ENCODE measurements around the gene EIF3CL.
"Not testable (repeated sequence)": the region's sequence is repeated elsewhere in the genome, so short reads cannot be mapped to it uniquely, and the experiment has no call there.

DNA sequence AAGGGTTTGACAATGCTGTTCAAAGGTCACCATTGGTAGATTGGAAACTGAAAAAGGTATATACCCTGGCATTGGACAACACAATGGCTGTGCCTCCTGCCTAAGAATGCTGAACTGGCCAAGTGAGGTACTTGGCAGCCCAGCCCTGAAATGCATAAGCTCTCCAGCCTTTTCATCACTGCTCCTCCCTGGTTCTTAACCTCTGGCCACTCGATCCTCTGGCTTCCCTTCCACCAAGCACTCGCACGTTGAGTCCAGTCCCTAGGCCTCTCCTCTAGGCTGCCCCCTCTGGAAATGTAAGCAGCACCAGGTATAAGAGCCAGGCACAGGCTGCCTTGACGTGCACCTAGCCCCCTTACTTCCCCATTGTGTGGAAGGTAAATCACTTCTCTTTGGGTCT, 42.7 kb upstream of the EIF3CL start:
- TF ChIP-seq, protein P1, sequence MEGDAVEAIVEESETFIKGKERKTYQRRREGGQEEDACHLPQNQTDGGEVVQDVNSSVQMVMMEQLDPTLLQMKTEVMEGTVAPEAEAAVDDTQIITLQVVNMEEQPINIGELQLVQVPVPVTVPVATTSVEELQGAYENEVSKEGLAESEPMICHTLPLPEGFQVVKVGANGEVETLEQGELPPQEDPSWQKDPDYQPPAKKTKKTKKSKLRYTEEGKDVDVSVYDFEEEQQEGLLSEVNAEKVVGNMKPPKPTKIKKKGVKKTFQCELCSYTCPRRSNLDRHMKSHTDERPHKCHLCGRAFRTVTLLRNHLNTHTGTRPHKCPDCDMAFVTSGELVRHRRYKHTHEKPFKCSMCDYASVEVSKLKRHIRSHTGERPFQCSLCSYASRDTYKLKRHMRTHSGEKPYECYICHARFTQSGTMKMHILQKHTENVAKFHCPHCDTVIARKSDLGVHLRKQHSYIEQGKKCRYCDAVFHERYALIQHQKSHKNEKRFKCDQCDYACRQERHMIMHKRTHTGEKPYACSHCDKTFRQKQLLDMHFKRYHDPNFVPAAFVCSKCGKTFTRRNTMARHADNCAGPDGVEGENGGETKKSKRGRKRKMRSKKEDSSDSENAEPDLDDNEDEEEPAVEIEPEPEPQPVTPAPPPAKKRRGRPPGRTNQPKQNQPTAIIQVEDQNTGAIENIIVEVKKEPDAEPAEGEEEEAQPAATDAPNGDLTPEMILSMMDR (IDR thresholded peaks at IDR 0.05): not testable (repeated sequence)
- not testable (repeated sequence) for TF ChIP-seq FOXP1 (CRISPR knock-in tag; IDR thresholded peaks at IDR 0.05; ENCODE audit: borderline replicate concordance); GTF2I (CRISPR knock-in tag; conservative IDR thresholded peaks at IDR 0.05); CREB1 (CRISPR knock-in tag; IDR thresholded peaks at IDR 0.05)
- TF ChIP-seq, protein P2, sequence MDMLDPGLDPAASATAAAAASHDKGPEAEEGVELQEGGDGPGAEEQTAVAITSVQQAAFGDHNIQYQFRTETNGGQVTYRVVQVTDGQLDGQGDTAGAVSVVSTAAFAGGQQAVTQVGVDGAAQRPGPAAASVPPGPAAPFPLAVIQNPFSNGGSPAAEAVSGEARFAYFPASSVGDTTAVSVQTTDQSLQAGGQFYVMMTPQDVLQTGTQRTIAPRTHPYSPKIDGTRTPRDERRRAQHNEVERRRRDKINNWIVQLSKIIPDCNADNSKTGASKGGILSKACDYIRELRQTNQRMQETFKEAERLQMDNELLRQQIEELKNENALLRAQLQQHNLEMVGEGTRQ (CRISPR knock-in tag; IDR thresholded peaks at IDR 0.05): not testable (repeated sequence)
- TF ChIP-seq, protein P3, sequence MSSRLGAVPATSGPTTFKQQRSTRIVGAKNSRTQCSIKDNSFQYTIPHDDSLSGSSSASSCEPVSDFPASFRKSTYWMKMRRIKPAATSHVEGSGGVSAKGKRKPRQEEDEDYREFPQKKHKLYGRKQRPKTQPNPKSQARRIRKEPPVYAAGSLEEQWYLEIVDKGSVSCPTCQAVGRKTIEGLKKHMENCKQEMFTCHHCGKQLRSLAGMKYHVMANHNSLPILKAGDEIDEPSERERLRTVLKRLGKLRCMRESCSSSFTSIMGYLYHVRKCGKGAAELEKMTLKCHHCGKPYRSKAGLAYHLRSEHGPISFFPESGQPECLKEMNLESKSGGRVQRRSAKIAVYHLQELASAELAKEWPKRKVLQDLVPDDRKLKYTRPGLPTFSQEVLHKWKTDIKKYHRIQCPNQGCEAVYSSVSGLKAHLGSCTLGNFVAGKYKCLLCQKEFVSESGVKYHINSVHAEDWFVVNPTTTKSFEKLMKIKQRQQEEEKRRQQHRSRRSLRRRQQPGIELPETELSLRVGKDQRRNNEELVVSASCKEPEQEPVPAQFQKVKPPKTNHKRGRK (CRISPR knock-in tag; IDR thresholded peaks at IDR 0.05; ENCODE audit: borderline replicate concordance): not testable (repeated sequence)
- TF ChIP-seq, protein P4, sequence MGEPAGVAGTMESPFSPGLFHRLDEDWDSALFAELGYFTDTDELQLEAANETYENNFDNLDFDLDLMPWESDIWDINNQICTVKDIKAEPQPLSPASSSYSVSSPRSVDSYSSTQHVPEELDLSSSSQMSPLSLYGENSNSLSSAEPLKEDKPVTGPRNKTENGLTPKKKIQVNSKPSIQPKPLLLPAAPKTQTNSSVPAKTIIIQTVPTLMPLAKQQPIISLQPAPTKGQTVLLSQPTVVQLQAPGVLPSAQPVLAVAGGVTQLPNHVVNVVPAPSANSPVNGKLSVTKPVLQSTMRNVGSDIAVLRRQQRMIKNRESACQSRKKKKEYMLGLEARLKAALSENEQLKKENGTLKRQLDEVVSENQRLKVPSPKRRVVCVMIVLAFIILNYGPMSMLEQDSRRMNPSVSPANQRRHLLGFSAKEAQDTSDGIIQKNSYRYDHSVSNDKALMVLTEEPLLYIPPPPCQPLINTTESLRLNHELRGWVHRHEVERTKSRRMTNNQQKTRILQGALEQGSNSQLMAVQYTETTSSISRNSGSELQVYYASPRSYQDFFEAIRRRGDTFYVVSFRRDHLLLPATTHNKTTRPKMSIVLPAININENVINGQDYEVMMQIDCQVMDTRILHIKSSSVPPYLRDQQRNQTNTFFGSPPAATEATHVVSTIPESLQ (CRISPR knock-in tag; IDR thresholded peaks at IDR 0.05): not testable (repeated sequence)
- TF ChIP-seq, protein P5, sequence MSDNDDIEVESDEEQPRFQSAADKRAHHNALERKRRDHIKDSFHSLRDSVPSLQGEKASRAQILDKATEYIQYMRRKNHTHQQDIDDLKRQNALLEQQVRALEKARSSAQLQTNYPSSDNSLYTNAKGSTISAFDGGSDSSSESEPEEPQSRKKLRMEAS (CRISPR knock-in tag; IDR thresholded peaks at IDR 0.05): not testable (repeated sequence)
- TF ChIP-seq, protein P6, sequence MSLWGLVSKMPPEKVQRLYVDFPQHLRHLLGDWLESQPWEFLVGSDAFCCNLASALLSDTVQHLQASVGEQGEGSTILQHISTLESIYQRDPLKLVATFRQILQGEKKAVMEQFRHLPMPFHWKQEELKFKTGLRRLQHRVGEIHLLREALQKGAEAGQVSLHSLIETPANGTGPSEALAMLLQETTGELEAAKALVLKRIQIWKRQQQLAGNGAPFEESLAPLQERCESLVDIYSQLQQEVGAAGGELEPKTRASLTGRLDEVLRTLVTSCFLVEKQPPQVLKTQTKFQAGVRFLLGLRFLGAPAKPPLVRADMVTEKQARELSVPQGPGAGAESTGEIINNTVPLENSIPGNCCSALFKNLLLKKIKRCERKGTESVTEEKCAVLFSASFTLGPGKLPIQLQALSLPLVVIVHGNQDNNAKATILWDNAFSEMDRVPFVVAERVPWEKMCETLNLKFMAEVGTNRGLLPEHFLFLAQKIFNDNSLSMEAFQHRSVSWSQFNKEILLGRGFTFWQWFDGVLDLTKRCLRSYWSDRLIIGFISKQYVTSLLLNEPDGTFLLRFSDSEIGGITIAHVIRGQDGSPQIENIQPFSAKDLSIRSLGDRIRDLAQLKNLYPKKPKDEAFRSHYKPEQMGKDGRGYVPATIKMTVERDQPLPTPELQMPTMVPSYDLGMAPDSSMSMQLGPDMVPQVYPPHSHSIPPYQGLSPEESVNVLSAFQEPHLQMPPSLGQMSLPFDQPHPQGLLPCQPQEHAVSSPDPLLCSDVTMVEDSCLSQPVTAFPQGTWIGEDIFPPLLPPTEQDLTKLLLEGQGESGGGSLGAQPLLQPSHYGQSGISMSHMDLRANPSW (CRISPR knock-in tag; conservative IDR thresholded peaks at IDR 0.05; ENCODE audit: low read depth): not testable (repeated sequence)

All from WTC11 (cell line).